Bronchial epithelial cell (primary cell): ENCODE measurements around the gene PDE6A. TPM values are rescaled to one million over a fixed set of nuclear protein-coding genes. Genes with fewer than 3 reads are reported as not detected.

Experiments
- DNase-seq: peaks from one replicate; pipeline ENCODE4 v3.0.0-alpha.2; 2010; ENCODE audit warnings: low read depth
- FAIRE-seq: peaks from 2 replicates; lab custom pipeline; 2011; peaks lifted over from hg19 to GRCh38; lab: Jason Lieb, UNC
- H3K27me3 ChIP-seq: 2 replicates; pipeline ENCODE4 v1.5.1; 2011; ENCODE audit warnings: low read length; ENCODE audit not compliant: control insufficient read depth, insufficient read depth
- H3K36me3 ChIP-seq: 2 replicates; pipeline ENCODE4 v1.5.1; 2011; ENCODE audit warnings: low read length; ENCODE audit not compliant: control insufficient read depth, insufficient read depth
- H3K4me3 ChIP-seq: 2 replicates; pipeline ENCODE4 v1.5.1; 2011; ENCODE audit warnings: mild to moderate bottlenecking, low read depth, low read length, control low read depth
- CTCF ChIP-seq: IDR thresholded peaks from 2 replicates; pipeline ENCODE4 v1.5.1; 2011; ENCODE audit warnings: mild to moderate bottlenecking, moderate library complexity, low read length, control low read depth, inconsistent platforms; ENCODE audit not compliant: insufficient read depth, severe bottlenecking
- total RNA-seq: library from RNA; depleted of rRNA; stranded (reverse); fragments of >200 nt; gene quantifications from 2 replicates; pipeline ENCODE4 v1.2.1, GENCODE V29; 2014

PDE6A gene
- total RNA-seq, 1 donor from 2014 or later: not detected

GRCh38 chr5:149837680-149838269 lies 106.8 kb downstream of the PDE6A start:
- H3K4me3 ChIP-seq: no peak overlapping the region
- DNase-seq: peak; percentile 58
- TF ChIP-seq CTCF: peak; percentile 96
- H3K36me3 ChIP-seq: peaks cover 1% of the 10 kb centered on the region
- no peaks in the 10 kb centered on the region for H3K27me3 ChIP-seq
- no peak for FAIRE-seq

GRCh38 chr5:149836451-149837139 lies 108.0 kb downstream of the PDE6A start:
- no peak overlapping the region for H3K4me3 ChIP-seq
- DNase-seq: no peak
- no peaks in the 10 kb centered on the region for H3K27me3 ChIP-seq
- FAIRE-seq: no peak
- no peak for TF ChIP-seq CTCF
- peaks cover 1% of the 10 kb centered on the region for H3K36me3 ChIP-seq

- peak; percentile 79 for TF ChIP-seq CTCF
- peak; percentile 88 for FAIRE-seq
- DNase-seq: peak; percentile 86
- Histone ChIP-seq H3K27me3 (no peaks in the 10 kb centered on the region), H3K36me3 (no peaks in the 10 kb centered on the region), H3K4me3 (no peak overlapping the region)
Measured at GRCh38 chr5:149834246-149834855, 110.2 kb downstream of the PDE6A start.

GRCh38 chr5:149833116-149833827 lies 111.3 kb downstream of the PDE6A start:
- Histone ChIP-seq H3K27me3 (no peaks in the 10 kb centered on the region), H3K4me3 (no peak overlapping the region), H3K36me3 (no peaks in the 10 kb centered on the region)
- no peak for DNase-seq
- no peak for TF ChIP-seq CTCF
- no peak for FAIRE-seq

- no peak overlapping the region for H3K4me3 ChIP-seq
- DNase-seq: no peak
- no peak for TF ChIP-seq CTCF
- no peaks in the 10 kb centered on the region for H3K36me3 ChIP-seq
- H3K27me3 ChIP-seq: no peaks in the 10 kb centered on the region
- FAIRE-seq: no peak
Measured at GRCh38 chr5:149832636-149833035, 112.0 kb downstream of the PDE6A start.
